Subcutaneous adipose tissue (tissue), 4 donors: ENCODE results near the gene ROGDI. TPM values are rescaled to one million over a fixed set of nuclear protein-coding genes. Genes with fewer than 3 reads are reported as not detected.

ENCODE experiments used
- total RNA-seq, 4 donors: library from RNA; depleted of rRNA; stranded (reverse); fragments of >200 nt; gene quantifications; one replicate each; pipeline ENCODE4 v1.1.0, GENCODE V29; 2016
- TF ChIP-seq, protein P1 (sequence below): fragments of 450-650 bp; IDR thresholded peaks from one replicate; pipeline ENCODE4 v1.5.1; 2016; ENCODE audit warnings: low read depth, mild to moderate bottlenecking, control low read depth, antibody characterized with exemption, moderate library complexity

Gene ROGDI
- total RNA-seq, 4 donors from 2014 or later = 4.2 to 8.8 (median 5.5) TPM

DNA sequence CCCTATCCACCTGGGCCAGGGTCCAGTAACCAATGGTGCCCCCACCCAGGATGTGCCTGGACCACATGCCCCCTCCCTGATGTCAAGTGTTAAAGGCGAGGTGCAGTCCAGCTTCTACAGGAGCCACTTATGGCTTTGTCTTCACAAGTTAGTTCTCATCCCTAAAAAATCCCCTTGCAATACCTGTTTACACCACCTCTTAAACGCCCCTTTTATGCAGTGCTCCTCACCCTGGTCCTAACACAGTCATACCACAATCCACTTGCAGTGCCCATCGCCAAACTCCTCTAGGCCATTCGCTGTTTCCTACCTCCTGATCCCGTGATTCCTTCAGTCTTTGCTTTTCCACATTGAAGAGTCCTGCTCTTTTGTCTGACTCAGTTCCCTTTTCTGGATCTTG lies 37.5 kb upstream of the ROGDI start:
- TF ChIP-seq, protein P1, sequence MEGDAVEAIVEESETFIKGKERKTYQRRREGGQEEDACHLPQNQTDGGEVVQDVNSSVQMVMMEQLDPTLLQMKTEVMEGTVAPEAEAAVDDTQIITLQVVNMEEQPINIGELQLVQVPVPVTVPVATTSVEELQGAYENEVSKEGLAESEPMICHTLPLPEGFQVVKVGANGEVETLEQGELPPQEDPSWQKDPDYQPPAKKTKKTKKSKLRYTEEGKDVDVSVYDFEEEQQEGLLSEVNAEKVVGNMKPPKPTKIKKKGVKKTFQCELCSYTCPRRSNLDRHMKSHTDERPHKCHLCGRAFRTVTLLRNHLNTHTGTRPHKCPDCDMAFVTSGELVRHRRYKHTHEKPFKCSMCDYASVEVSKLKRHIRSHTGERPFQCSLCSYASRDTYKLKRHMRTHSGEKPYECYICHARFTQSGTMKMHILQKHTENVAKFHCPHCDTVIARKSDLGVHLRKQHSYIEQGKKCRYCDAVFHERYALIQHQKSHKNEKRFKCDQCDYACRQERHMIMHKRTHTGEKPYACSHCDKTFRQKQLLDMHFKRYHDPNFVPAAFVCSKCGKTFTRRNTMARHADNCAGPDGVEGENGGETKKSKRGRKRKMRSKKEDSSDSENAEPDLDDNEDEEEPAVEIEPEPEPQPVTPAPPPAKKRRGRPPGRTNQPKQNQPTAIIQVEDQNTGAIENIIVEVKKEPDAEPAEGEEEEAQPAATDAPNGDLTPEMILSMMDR = no peak

DNA sequence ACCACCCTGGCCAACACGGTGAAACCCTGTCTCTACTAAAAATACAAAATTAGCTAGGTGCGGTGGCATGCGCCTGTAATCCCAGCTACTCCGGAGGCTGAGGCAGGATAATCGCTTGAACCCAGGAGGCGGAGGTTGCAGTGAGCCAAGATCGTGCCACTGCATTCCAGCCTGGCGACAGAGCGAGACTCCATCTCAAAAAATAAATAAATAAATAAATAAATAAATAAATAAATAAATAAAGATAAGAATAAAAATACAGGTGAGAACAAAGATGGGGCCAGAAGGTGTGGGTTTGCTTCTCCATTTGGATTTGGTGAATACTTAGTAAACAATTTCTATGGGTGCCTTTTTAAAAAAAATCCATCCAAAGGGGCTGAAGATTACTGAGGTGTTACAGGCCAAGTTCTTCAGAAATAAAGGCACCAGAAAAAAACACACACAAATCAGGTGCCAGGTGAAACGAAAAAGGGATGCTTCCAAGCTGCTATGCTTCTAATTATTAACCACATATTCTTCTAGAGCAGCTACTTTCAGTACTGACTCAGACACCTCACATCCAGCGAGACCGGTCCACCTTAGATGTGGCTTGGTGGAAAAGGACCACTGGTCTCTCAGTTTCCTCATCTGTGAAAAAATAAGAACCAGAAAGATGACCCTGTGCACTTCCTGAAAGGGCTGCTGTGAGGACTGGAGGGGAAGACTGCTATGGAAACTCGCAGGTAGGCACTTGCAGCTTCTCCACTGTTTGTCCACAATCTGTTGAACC lies 35.5 kb upstream of the ROGDI start:
- TF ChIP-seq, protein P1 = no peak

- TF ChIP-seq, protein P1 = no peak
Observed at GRCh38 chr16:4836727-4837126, 34.3 kb upstream of the ROGDI start.

GRCh38 chr16:4833584-4833983 lies 31.2 kb upstream of the ROGDI start:
- TF ChIP-seq, protein P1 = no peak

DNA sequence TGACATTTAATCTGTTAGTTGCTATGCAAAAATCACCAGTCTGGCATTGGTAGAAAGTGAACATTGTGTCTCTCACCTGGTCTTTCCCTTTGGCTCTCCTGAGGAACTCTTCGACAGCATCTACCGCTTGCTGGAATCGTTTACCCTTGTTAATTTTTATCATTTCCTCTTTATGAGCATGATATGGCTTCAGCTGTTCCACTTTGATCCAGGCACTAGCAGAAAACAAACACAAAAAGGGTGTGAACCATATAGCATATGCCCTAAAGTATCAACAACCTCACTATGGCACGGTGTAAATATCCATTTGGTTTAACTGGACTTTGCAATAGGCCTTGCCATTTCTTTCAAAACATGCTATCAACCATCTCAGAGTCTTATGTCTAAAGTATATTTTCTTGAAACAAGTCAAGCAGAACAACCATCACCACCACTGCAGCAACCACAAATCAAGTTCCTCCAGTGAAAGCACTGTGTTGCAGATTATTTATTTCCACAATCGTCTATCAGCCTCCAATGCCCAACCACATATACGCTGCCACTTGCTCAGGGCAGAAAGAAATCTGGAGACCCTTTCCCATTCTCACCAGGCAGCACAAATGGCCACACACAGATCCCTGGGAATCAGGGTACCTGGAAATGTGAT lies 30.4 kb upstream of the ROGDI start:
- TF ChIP-seq, protein P1 = no peak

- TF ChIP-seq, protein P1 = no peak
Observed at GRCh38 chr16:4831616-4832015, 29.2 kb upstream of the ROGDI start.

- TF ChIP-seq, protein P1 = no peak
Observed at GRCh38 chr16:4830408-4830807, 28.0 kb upstream of the ROGDI start.
